ENCODE results near the gene SLC30A3.

The SLC30A3 gene

GRCh38 chr2:27245626-27246025 lies 17.2 kb downstream of the SLC30A3 start:
- no peaks in the 10 kb centered on the region for H3K9me3 ChIP-seq (replicated peaks in 1 of 11)
- peaks cover 0 to 33% (median 30%) of the 10 kb centered on the region in 10 experiments; a peak in 18 of 20 replicates for H3K4me1 ChIP-seq
- no peak overlapping the region for H3K9ac ChIP-seq
- no peak overlapping the region for H3K4me2 ChIP-seq
- peaks cover 0 to 9% (median 0%) of the 10 kb centered on the region in 11 experiments; a peak in 4 of 22 replicates for H3K27me3 ChIP-seq
- H3K27ac ChIP-seq: no peak overlapping the region
- H3K36me3 ChIP-seq: peaks cover 39 to 52% (median 47%) of the 10 kb centered on the region in 11 experiments
- peaks cover 0 to 40% (median 7%) of the 10 kb centered on the region in 11 experiments; a peak in 11 of 22 replicates for H4K20me1 ChIP-seq
- H3K4me3 ChIP-seq: no peak overlapping the region
- no peak for TF ChIP-seq Cebpa-rat (IDR thresholded peaks at IDR 0.05)

- Histone ChIP-seq H3K4me3 (no peak overlapping the region), H4K20me1 (peaks cover 0 to 44% (median 7%) of the 10 kb centered on the region in 11 experiments; a peak in 11 of 22 replicates), H3K4me2 (no peak overlapping the region), H3K27me3 (peaks cover 0 to 4% (median 0%) of the 10 kb centered on the region in 11 experiments; a peak in 2 of 22 replicates), H3K9me3 (replicated peaks in 1 of 11) (no peaks in the 10 kb centered on the region), H3K9ac (no peak overlapping the region), H3K27ac (no peak overlapping the region), H3K4me1 (peaks cover 0 to 28% (median 25%) of the 10 kb centered on the region in 10 experiments; a peak in 18 of 20 replicates), H3K36me3 (peaks cover 44 to 57% (median 52%) of the 10 kb centered on the region in 11 experiments)
- no peak for TF ChIP-seq Cebpa-rat (IDR thresholded peaks at IDR 0.05)
Measured at GRCh38 chr2:27245116-27245515, 17.7 kb downstream of the SLC30A3 start.

GRCh38 chr2:27243391-27244130 lies 19.3 kb downstream of the SLC30A3 start:
- H3K4me3 ChIP-seq: no peak overlapping the region
- H3K9me3 ChIP-seq (replicated peaks in 1 of 11): no peaks in the 10 kb centered on the region
- H3K27me3 ChIP-seq: no peaks in the 10 kb centered on the region
- peaks cover 59 to 72% (median 67%) of the 10 kb centered on the region in 11 experiments for H3K36me3 ChIP-seq
- no peak overlapping the region for H3K27ac ChIP-seq
- TF ChIP-seq Cebpa-rat (IDR thresholded peaks at IDR 0.05): no peak
- no peak overlapping the region for H3K9ac ChIP-seq
- peaks cover 0 to 14% (median 13%) of the 10 kb centered on the region in 10 experiments; a peak in 18 of 20 replicates for H3K4me1 ChIP-seq
- no peak overlapping the region for H3K4me2 ChIP-seq
- peaks cover 0 to 59% (median 11%) of the 10 kb centered on the region in 11 experiments; a peak in 11 of 22 replicates for H4K20me1 ChIP-seq

GRCh38 chr2:27242614-27242951 lies 20.3 kb downstream of the SLC30A3 start:
- TF ChIP-seq Cebpa-rat (IDR thresholded peaks at IDR 0.05): no peak
- Histone ChIP-seq H3K27me3 (no peaks in the 10 kb centered on the region), H3K4me2 (peak overlapping the region in 9 of 11 experiments; percentile 27 to 65 (median 42); a peak in 12 of 22 replicates), H3K27ac (peak overlapping the region in 3 of 11 experiments; percentile 4 to 32 (median 22); a peak in 2 of 22 replicates), H3K4me1 (peaks cover 0 to 14% (median 13%) of the 10 kb centered on the region in 10 experiments; a peak in 18 of 20 replicates), H4K20me1 (peaks cover 0 to 68% (median 11%) of the 10 kb centered on the region in 11 experiments; a peak in 12 of 22 replicates), H3K9me3 (replicated peaks in 1 of 11) (no peaks in the 10 kb centered on the region), H3K9ac (peak overlapping the region in 3 of 11 experiments; percentile 12 to 29 (median 18); a peak in 4 of 22 replicates), H3K4me3 (no peak overlapping the region), H3K36me3 (peaks cover 69 to 82% (median 77%) of the 10 kb centered on the region in 11 experiments)

GRCh38 chr2:27241761-27242613 lies 20.9 kb downstream of the SLC30A3 start:
- H3K36me3 ChIP-seq: peaks cover 75 to 88% (median 83%) of the 10 kb centered on the region in 11 experiments
- no peaks in the 10 kb centered on the region for H3K27me3 ChIP-seq
- peaks cover 0 to 74% (median 11%) of the 10 kb centered on the region in 11 experiments; a peak in 12 of 22 replicates for H4K20me1 ChIP-seq
- peak overlapping the region in 6 of 11 experiments; percentile 12 to 29 (median 18); a peak in 5 of 22 replicates for H3K9ac ChIP-seq
- peak overlapping the region in 4 of 11 experiments; percentile 4 to 32 (median 22); a peak in 6 of 22 replicates for H3K27ac ChIP-seq
- H3K4me1 ChIP-seq: peaks cover 0 to 14% (median 13%) of the 10 kb centered on the region in 10 experiments; a peak in 18 of 20 replicates
- peak overlapping the region in 9 of 11 experiments; percentile 27 to 65 (median 42); a peak in 16 of 22 replicates for H3K4me2 ChIP-seq
- no peak overlapping the region for H3K4me3 ChIP-seq
- no peak for TF ChIP-seq Cebpa-rat (IDR thresholded peaks at IDR 0.05)
- no peaks in the 10 kb centered on the region for H3K9me3 ChIP-seq (replicated peaks in 1 of 11)

GRCh38 chr2:27240406-27240805 lies 22.4 kb downstream of the SLC30A3 start:
- Histone ChIP-seq H3K27me3 (no peaks in the 10 kb centered on the region), H3K9me3 (replicated peaks in 1 of 11) (no peaks in the 10 kb centered on the region), H3K4me3 (no peak overlapping the region), H3K27ac (no peak overlapping the region), H3K36me3 (peaks cover 91 to 100% (median 99%) of the 10 kb centered on the region in 11 experiments), H3K9ac (no peak overlapping the region), H4K20me1 (peaks cover 0 to 90% (median 11%) of the 10 kb centered on the region in 11 experiments; a peak in 12 of 22 replicates), H3K4me1 (peaks cover 0 to 14% (median 13%) of the 10 kb centered on the region in 10 experiments; a peak in 18 of 20 replicates), H3K4me2 (no peak overlapping the region)
- no peak for TF ChIP-seq Cebpa-rat (IDR thresholded peaks at IDR 0.05)

- Histone ChIP-seq H3K4me1 (peaks cover 0 to 14% (median 13%) of the 10 kb centered on the region in 10 experiments; a peak in 18 of 20 replicates), H4K20me1 (peaks cover 0 to 98% (median 15%) of the 10 kb centered on the region in 11 experiments; a peak in 12 of 22 replicates), H3K27me3 (no peaks in the 10 kb centered on the region), H3K9me3 (replicated peaks in 1 of 11) (no peaks in the 10 kb centered on the region), H3K9ac (no peak overlapping the region), H3K4me2 (no peak overlapping the region), H3K27ac (no peak overlapping the region), H3K4me3 (no peak overlapping the region), H3K36me3 (peaks cover 100% of the 10 kb centered on the region in 11 experiments)
- TF ChIP-seq Cebpa-rat (IDR thresholded peaks at IDR 0.05): no peak
Measured at GRCh38 chr2:27238976-27239375, 23.9 kb downstream of the SLC30A3 start.

- Histone ChIP-seq H3K9ac (no peak overlapping the region), H4K20me1 (peaks cover 0 to 95% (median 17%) of the 10 kb centered on the region in 11 experiments; a peak in 10 of 22 replicates), H3K27me3 (no peaks in the 10 kb centered on the region), H3K4me3 (no peak overlapping the region), H3K4me1 (peaks cover 0 to 13% (median 10%) of the 10 kb centered on the region in 10 experiments; a peak in 18 of 20 replicates), H3K4me2 (no peak overlapping the region), H3K36me3 (peaks cover 100% of the 10 kb centered on the region in 11 experiments), H3K27ac (no peak overlapping the region), H3K9me3 (replicated peaks in 1 of 11) (no peaks in the 10 kb centered on the region)
- no peak for TF ChIP-seq Cebpa-rat (IDR thresholded peaks at IDR 0.05)
Measured at GRCh38 chr2:27237341-27237945, 25.4 kb downstream of the SLC30A3 start.
